Measurements from ENCODE around the gene PAPOLA.

Gene PAPOLA

DNA sequence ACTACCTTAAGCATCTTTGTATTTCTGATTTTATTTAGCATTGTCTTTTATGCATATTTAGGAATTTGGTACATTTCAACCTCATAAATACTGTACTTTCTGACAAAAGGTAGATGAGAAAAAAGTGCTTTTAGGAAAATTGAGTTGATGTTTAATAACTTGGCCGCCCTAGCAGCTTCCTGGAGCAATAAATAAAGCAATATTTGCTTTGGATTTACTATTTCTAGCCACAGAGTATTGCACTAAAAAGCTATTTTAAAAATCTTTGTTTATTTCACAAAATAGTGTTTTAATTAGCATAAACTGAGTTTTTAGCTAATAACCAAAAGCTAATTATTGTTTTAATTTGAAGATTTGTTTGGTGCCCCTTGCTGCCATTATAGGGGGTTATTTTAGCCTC, 9.5 kb downstream of the PAPOLA start:
- no peak for TF ChIP-seq POLR2A (IDR thresholded peaks at IDR 0.05; ENCODE audit: low read depth, low read length)
- DNase-seq (ENCODE audit: insufficient read length, low spot score) (no peak), FAIRE-seq (no peak)

- no peak for TF ChIP-seq POLR2A (IDR thresholded peaks at IDR 0.05; ENCODE audit: low read depth, low read length)
Measured at GRCh38 chr14:96512122-96512521, 9.9 kb downstream of the PAPOLA start.

DNA sequence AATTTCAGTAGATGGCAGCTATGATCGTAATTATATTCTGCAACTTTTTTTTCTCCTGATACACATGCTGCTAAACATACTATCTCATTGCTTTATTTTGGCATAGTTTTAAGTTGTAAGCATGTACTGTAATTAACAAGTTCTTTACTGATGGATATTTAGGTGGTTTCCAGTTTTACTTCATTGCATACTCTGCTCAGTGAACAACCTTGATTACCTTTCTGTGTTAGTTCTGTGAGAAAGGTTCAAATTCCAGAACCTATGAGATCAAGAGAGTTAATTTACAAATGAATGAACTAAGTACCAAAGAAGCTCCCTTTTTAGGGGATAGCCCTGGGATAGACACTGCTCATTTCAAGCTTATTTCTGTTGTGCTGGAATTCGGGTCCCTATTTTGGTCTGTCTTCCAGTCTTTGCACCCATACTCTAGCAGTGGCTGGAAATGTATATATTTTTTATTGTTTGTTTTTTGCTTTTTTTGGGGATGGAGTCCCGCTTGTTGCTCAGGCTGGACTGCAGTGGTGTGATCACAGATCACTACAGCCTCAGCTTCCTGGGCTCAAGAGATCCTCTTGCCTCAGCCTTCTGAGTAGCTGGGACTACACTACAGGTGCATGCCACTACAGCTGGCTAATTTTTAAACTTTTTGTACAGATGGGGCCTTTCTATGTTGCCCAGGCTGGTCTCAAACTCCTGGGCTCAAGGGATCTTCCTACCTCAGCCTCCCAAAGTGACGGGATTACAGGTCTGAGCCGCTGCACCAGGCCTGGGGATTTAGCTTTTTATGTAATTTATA, 10.6 kb downstream of the PAPOLA start:
- no peak for TF ChIP-seq POLR2A (IDR thresholded peaks at IDR 0.05; ENCODE audit: low read depth, low read length)
- FAIRE-seq (no peak), DNase-seq (ENCODE audit: insufficient read length, low spot score) (no peak)

More at GRCh38 chr14:96512122-96512521, 9.9 kb downstream of the PAPOLA start:
- no peak for FAIRE-seq
- DNase-seq (ENCODE audit: insufficient read length, low spot score) = no peak

GRCh38 chr14:96514694-96515093, 12.5 kb downstream of the PAPOLA start:
- TF ChIP-seq POLR2A (IDR thresholded peaks at IDR 0.05; ENCODE audit: low read depth, low read length) = no peak
- FAIRE-seq = no peak
- DNase-seq (ENCODE audit: insufficient read length, low spot score) = no peak

GRCh38 chr14:96515731-96516130, 13.5 kb downstream of the PAPOLA start:
- TF ChIP-seq POLR2A (IDR thresholded peaks at IDR 0.05; ENCODE audit: low read depth, low read length) = no peak
- FAIRE-seq (no peak), DNase-seq (ENCODE audit: insufficient read length, low spot score) (no peak)

- no peak for FAIRE-seq
- no peak for DNase-seq (ENCODE audit: insufficient read length, low spot score)
- TF ChIP-seq POLR2A (IDR thresholded peaks at IDR 0.05; ENCODE audit: low read depth, low read length) = no peak
Measured at GRCh38 chr14:96516351-96516750, 14.2 kb downstream of the PAPOLA start.

GRCh38 chr14:96519970-96520369, 17.8 kb downstream of the PAPOLA start:
- DNase-seq (ENCODE audit: insufficient read length, low spot score) (no peak), FAIRE-seq (no peak)
- no peak for TF ChIP-seq POLR2A (IDR thresholded peaks at IDR 0.05; ENCODE audit: low read depth, low read length)

DNA sequence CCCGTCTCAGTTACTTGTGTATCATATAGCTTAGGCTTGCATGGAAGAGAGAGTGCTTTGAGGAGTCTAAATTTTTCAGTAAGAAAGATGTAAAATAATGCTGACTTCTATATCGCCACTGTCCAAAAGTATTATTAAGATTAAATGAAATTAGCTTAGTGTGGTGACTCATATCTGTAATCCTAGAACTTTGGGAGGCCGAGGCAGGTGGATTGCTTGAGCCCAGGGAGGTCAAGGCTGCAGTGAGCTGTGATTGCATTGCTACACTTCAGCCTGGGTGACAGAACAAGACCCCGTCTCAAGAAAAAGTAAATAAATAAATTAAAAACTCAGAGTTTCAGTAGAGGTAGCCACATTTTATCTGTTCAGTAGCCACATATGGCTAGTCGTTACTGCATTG, 23.3 kb downstream of the PAPOLA start:
- FAIRE-seq (no peak), DNase-seq (ENCODE audit: insufficient read length, low spot score) (no peak)
- no peak for TF ChIP-seq POLR2A (IDR thresholded peaks at IDR 0.05; ENCODE audit: low read depth, low read length)

DNA sequence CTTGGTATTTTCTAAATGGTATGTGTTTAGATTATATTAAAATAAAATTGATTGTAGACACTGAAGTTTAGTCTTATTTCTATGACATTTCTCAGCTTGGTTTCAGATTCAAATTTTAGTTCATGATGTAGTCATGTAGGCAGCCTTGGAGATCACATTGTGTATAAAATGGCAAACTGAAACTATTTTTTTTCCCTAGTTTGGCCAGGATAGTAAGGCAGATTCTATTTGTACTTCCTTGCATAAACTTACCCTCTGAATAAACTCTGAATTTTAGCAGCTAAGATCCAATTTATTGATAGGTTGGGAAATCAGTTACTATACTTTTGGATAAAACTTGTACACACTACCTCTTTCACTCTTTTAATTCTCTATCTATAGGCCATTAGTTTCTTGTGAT, 30.4 kb downstream of the PAPOLA start:
- FAIRE-seq (no peak), DNase-seq (ENCODE audit: insufficient read length, low spot score) (no peak)
- TF ChIP-seq POLR2A (IDR thresholded peaks at IDR 0.05; ENCODE audit: low read depth, low read length) = no peak

- DNase-seq (ENCODE audit: insufficient read length, low spot score) (no peak), FAIRE-seq (peak; percentile 11)
- TF ChIP-seq POLR2A (IDR thresholded peaks at IDR 0.05; ENCODE audit: low read depth, low read length) = no peak
Measured at GRCh38 chr14:96536807-96537206, 34.6 kb downstream of the PAPOLA start.

DNA sequence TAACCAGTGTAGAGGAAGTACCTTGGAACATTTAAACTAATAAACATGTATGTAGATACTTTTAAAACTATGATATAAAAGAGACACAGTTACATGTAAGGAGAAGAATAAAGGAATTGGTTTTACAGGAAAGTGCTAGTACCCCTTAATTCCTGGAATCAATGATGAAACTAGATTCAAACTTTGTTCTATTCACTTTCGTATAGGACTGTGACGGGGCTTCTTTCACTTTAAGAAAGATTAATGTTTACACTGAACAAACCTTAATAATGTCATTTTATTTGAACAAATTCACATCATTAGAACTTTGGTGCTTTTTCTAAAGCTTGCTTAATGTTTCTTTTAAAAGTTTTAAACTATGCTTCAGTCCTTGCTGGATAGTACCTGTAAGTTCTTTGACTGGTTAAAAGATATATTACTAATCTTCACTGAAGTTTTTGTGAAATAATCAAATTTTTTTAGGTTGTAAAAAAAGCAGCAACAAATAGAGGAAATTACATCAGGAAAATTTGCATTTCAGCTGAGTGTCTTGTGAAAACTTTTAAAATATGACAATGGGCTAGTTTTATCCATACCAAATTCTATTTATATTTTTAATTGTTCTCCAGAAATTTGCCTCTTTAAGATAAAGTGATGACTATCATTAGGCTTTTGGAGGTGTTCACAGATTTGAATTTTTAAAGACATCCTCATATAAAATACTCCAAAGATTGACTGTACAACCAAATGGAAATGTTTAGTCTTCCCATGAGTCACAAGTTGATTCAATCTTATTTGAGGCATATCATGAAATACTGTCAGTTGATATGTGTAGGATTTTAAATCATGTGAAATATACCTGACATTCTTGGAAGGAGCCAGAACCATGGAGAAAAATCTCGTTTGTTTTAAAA, 36.2 kb downstream of the PAPOLA start:
- no peak for DNase-seq (ENCODE audit: insufficient read length, low spot score)
- FAIRE-seq = no peak
- no peak for TF ChIP-seq POLR2A (IDR thresholded peaks at IDR 0.05; ENCODE audit: low read depth, low read length)

DNA sequence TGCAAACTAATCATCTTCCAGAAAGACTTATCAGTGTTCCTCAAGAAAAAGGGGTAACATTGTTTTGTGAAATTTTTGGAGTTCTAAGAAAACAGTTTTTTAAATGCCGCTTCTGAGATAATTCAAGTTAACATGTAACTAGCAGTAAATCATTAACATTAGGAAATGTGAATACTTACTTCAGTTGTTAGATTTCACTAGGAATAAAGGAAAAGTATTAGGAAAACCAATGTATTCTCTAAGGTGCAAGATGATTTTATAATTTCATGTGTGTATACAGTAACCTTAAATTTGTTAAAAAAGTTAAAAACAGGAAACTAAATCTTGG, 36.8 kb downstream of the PAPOLA start:
- no peak for TF ChIP-seq POLR2A (IDR thresholded peaks at IDR 0.05; ENCODE audit: low read depth, low read length)
- no peak for DNase-seq (ENCODE audit: insufficient read length, low spot score)
- no peak for FAIRE-seq

DNA sequence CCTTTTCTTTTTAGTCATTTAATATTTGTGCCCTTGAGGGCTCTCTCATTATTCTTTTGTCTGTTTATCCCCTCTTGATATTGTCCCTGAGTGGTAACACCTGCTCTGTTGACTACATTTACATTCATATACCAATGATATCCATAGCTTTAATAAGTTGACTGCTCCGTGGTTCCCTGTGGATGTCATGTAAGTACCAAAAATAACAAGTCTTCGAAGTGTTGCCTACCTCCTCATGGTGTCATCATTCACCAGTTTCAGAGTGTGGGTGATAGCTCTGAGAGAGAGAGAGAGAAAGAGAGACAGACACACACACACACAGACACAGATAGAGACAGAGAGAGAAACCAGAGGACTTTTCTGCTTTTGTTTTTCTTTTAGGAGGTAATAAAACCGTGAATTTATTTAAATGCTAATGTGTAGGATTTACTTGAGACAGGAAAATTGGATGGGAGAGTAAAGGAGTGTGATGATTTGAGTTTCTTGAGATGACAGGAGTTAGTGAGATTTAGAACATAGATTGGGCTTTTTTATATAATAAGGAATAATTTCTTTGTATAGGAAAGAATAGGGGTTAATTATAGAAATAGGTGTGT, 52.2 kb downstream of the PAPOLA start:
- no peak for TF ChIP-seq POLR2A (IDR thresholded peaks at IDR 0.05; ENCODE audit: low read depth, low read length)
- FAIRE-seq = peak; percentile 48
- DNase-seq (ENCODE audit: insufficient read length, low spot score) = no peak

- no peak for TF ChIP-seq POLR2A (IDR thresholded peaks at IDR 0.05; ENCODE audit: low read depth, low read length)
- FAIRE-seq = no peak
- no peak for DNase-seq (ENCODE audit: insufficient read length, low spot score)
Measured at GRCh38 chr14:96559571-96559970, 57.4 kb downstream of the PAPOLA start.
